Testis (tissue), 3 donors: Measurements from ENCODE around the gene WNK1. TPM values are rescaled to one million over a fixed set of nuclear protein-coding genes. Genes with fewer than 3 reads are reported as not detected.

Source experiments
- DNase-seq: peaks from one replicate; pipeline ENCODE4 v3.0.0-alpha.2; 2019
- H3K27ac ChIP-seq, 2 donors: fragments of 200-600 bp; sonication (generic); one replicate each; pipeline ENCODE4 v1.5.1; 2019
- H3K27me3 ChIP-seq: fragments of 200-600 bp; sonication (generic); one replicate; pipeline ENCODE4 v1.5.1; 2019
- H3K36me3 ChIP-seq: fragments of 200-600 bp; sonication (generic); one replicate; pipeline ENCODE4 v1.5.1; 2017; ENCODE audit warnings: low read depth; ENCODE audit errors: missing control alignments
- H3K4me1 ChIP-seq: fragments of 200-600 bp; sonication (generic); one replicate; pipeline ENCODE4 v1.5.1; 2019
- H3K4me3 ChIP-seq, 2 donors: fragments of 200-600 bp; sonication (generic); one replicate each; pipeline ENCODE4 v1.5.1; 2017 to 2019
- H3K9me3 ChIP-seq: fragments of 200-600 bp; sonication (generic); one replicate; pipeline ENCODE4 v1.5.1; 2017
- CTCF ChIP-seq, 3 experiments: fragments of 450-650 bp in 2 of 3; fragments of 200-600 bp in 1 of 3; sonication (generic) in 1 of 3; IDR thresholded peaks; one replicate each; pipeline ENCODE4 v1.5.1; 2016 to 2019; ENCODE audit warnings: antibody characterized with exemption in 3 of 3, mild to moderate bottlenecking in 2 of 3, moderate library complexity in 1 of 3
- POLR2A ChIP-seq: fragments of 450-650 bp; IDR thresholded peaks from one replicate; pipeline ENCODE4 v1.6.1; 2017; ENCODE audit warnings: antibody characterized with exemption, mild to moderate bottlenecking, moderate library complexity
- WGBS, 2 donors: methylation state at CpG; one replicate each; pipeline ENCODE4 v1.1.5; 2018; 5-methylcytosine and 5-hydroxymethylcytosine counted together
- intact Hi-C: fragments of 100-400 bp; cut with DNase I; formaldehyde crosslinking; loops from one replicate; pipeline ENCODE4 v1.15.1; 2023; ENCODE audit warnings: low total_unique reads
- polyA plus RNA-seq: library from polyadenylated mRNA; stranded (reverse); fragments of 350-450 nt; fragmentation: Illumina TruSeq; extraction: RNeasy Lipid Tissue Mini Kit (QIAGEN cat#74804); gene quantifications from one replicate; pipeline ENCODE4 v1.2.3, GENCODE V29; 2014; ENCODE audit warnings: low read depth, low replicate concordance; ENCODE audit not compliant: insufficient read depth
- total RNA-seq, 2 donors: library from RNA; depleted of rRNA; stranded (reverse); fragments of >200 nt; gene quantifications; one replicate each; pipeline ENCODE4 v1.2.3, GENCODE V29; 2016

Gene WNK1
- total and polyA plus RNA-seq, 3 donors from 2014 or later, result 152 to 276 (median 259) TPM

- intact Hi-C loops, result no loop called here
- no peak for TF ChIP-seq POLR2A
- TF ChIP-seq CTCF (IDR thresholded peaks at IDR 0.05), result no peak
- Histone ChIP-seq H3K27me3 (no peaks in the 10 kb centered on the region), H3K9me3 (no peaks in the 10 kb centered on the region), H3K4me1 (no peaks in the 10 kb centered on the region), H3K36me3 (no peaks in the 10 kb centered on the region), H3K4me3 (no peak overlapping the region), H3K27ac (no peak overlapping the region)
- DNase-seq, result no peak
Measured at GRCh38 chr12:800401-800800, 48.0 kb downstream of the WNK1 start.

GRCh38 chr12:802242-803120, 50.1 kb downstream of the WNK1 start:
- Histone ChIP-seq H3K27ac (no peak overlapping the region), H3K36me3 (no peaks in the 10 kb centered on the region), H3K9me3 (no peaks in the 10 kb centered on the region), H3K4me1 (peaks cover 12% of the 10 kb centered on the region), H3K4me3 (no peak overlapping the region), H3K27me3 (no peaks in the 10 kb centered on the region)
- 55 to 64% methylated on average over 3 of the region's 3 CpGs for WGBS, 2 donors
- intact Hi-C loops, result no loop called here
- TF ChIP-seq CTCF (IDR thresholded peaks at IDR 0.05), result no peak
- no peak for TF ChIP-seq POLR2A
- DNase-seq, result no peak

DNA sequence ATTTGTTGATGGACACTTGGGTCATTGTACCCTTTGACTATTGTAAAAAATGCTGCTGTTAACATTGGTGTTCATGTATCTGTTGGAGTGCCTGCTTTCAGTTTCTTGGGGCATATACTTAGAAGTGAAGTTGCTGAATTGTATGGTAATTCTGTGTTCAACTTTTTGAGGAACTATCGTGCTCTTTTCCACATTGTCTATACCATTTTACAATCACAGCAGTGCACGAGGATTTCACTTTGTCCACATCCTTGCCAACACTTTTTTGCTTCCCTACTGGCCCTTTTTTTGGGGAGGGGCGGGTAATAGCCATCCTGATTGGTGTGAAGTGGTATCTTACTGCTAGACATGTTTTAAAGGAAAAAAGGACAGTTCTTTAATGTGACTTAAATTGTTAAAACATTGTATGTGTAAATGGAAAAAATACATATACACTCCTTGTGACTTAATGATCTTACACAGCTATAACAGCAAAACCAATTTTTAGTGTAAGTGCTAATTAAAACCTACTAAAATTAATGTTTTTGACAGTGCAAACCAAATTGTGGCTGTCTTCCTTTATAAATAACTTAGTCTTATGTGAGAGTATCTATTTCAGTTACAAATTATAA, 52.7 kb downstream of the WNK1 start:
- Histone ChIP-seq H3K27me3 (no peaks in the 10 kb centered on the region), H3K4me3 (no peak overlapping the region), H3K36me3 (no peaks in the 10 kb centered on the region), H3K27ac (no peak overlapping the region), H3K4me1 (peaks cover 12% of the 10 kb centered on the region), H3K9me3 (no peaks in the 10 kb centered on the region)
- 79 to 90% methylated on average over 3 of the region's 3 CpGs for WGBS, 2 donors
- no peak for TF ChIP-seq CTCF (IDR thresholded peaks at IDR 0.05)
- TF ChIP-seq POLR2A, result no peak
- intact Hi-C loops, result no loop called here
- DNase-seq, result no peak

GRCh38 chr12:806200-806791, 53.9 kb downstream of the WNK1 start:
- intact Hi-C loops, result no loop called here
- no peaks in the 10 kb centered on the region for H3K36me3 ChIP-seq
- WGBS, 2 donors, result 75 to 85% methylated on average over 3 of the region's 3 CpGs
- peaks cover 18% of the 10 kb centered on the region for H3K4me1 ChIP-seq
- no peak for TF ChIP-seq POLR2A
- TF ChIP-seq CTCF (IDR thresholded peaks at IDR 0.05), result no peak
- H3K4me3 ChIP-seq, result no peak overlapping the region
- DNase-seq, result no peak
- peak overlapping the region in 1 of 2 donors; percentile 43 for H3K27ac ChIP-seq
- no peaks in the 10 kb centered on the region for H3K27me3 ChIP-seq
- no peaks in the 10 kb centered on the region for H3K9me3 ChIP-seq
